ENCODE measurements around the gene PIK3R6.

PIK3R6 gene

GRCh38 chr17:8758137-8758596 lies 109.3 kb downstream of the PIK3R6 start, which contains the start of gene SPDYE4:
TSS of gene SPDYE4 (minus strand) at chr17:8758546. CDS start at chr17:8758382, 164 bp downstream.
- Histone ChIP-seq H3K9me2 (ENCODE audit: low read depth, low read length) (no peaks in the 10 kb centered on the region), H3K36me3 (ENCODE audit: insufficient read depth, low read length) (no peaks in the 10 kb centered on the region), H3K4me3 (ENCODE audit: low read depth, low read length, poor library complexity, severe bottlenecking) (no peak within 1 kb of the TSS), H3K4me2 (ENCODE audit: low read length) (no peak within 1 kb of the TSS), H3K9me3 (ENCODE audit: low read length) (no peaks in the 10 kb centered on the region), H3K9ac (ENCODE audit: low read length) (no peak within 1 kb of the TSS), H4K20me1 (ENCODE audit: insufficient read depth, low read length) (no peaks in the 10 kb centered on the region), H2AFZ (ENCODE audit: low read length) (no peak within 1 kb of the TSS), H3K27me3 (ENCODE audit: insufficient read depth, low read length) (no peaks in the 10 kb centered on the region; the same call in 1 of the 2 replicates), H3F3A (ENCODE audit: insufficient read depth, low read length) (no peaks in the 10 kb centered on the region), H3K27ac (ENCODE audit: low read depth, low read length, poor library complexity, severe bottlenecking) (no peak within 1 kb of the TSS), H3K79me2 (ENCODE audit: insufficient read depth, low read length) (no peaks in the 10 kb centered on the region), H3K4me1 (ENCODE audit: insufficient read depth, low read length, severe bottlenecking) (no peaks in the 10 kb centered on the region)
- TF ChIP-seq CTCF (IDR thresholded peaks at IDR 0.05; ENCODE audit: low read length) (no peak), EZH2 (IDR thresholded peaks at IDR 0.05; ENCODE audit: borderline replicate concordance, low read length) (no peak)

- Histone ChIP-seq H3K4me1 (ENCODE audit: insufficient read depth, low read length, severe bottlenecking) (no peaks in the 10 kb centered on the region), H3K79me2 (ENCODE audit: insufficient read depth, low read length) (no peaks in the 10 kb centered on the region), H3F3A (ENCODE audit: insufficient read depth, low read length) (no peaks in the 10 kb centered on the region), H3K9me2 (ENCODE audit: low read depth, low read length) (no peaks in the 10 kb centered on the region), H3K36me3 (ENCODE audit: insufficient read depth, low read length) (no peaks in the 10 kb centered on the region), H3K4me3 (ENCODE audit: low read depth, low read length, poor library complexity, severe bottlenecking) (no peak overlapping the region), H3K27me3 (ENCODE audit: insufficient read depth, low read length) (no peaks in the 10 kb centered on the region; the same call in 1 of the 2 replicates), H3K27ac (ENCODE audit: low read depth, low read length, poor library complexity, severe bottlenecking) (no peak overlapping the region), H4K20me1 (ENCODE audit: insufficient read depth, low read length) (no peaks in the 10 kb centered on the region), H3K4me2 (ENCODE audit: low read length) (no peak overlapping the region), H3K9ac (ENCODE audit: low read length) (no peak overlapping the region), H2AFZ (ENCODE audit: low read length) (no peak overlapping the region), H3K9me3 (ENCODE audit: low read length) (no peaks in the 10 kb centered on the region)
- TF ChIP-seq EZH2 (IDR thresholded peaks at IDR 0.05; ENCODE audit: borderline replicate concordance, low read length) (no peak), CTCF (IDR thresholded peaks at IDR 0.05; ENCODE audit: low read length) (no peak)
These were observed 110.3 kb downstream of the PIK3R6 start for GRCh38 chr17:8757189-8757588.

GRCh38 chr17:8755590-8756255 lies 111.8 kb downstream of the PIK3R6 start:
- Histone ChIP-seq H2AFZ (ENCODE audit: low read length) (no peak overlapping the region), H3K4me1 (ENCODE audit: insufficient read depth, low read length, severe bottlenecking) (no peaks in the 10 kb centered on the region), H4K20me1 (ENCODE audit: insufficient read depth, low read length) (no peaks in the 10 kb centered on the region), H3K9ac (ENCODE audit: low read length) (no peak overlapping the region), H3K4me3 (ENCODE audit: low read depth, low read length, poor library complexity, severe bottlenecking) (no peak overlapping the region), H3K9me3 (ENCODE audit: low read length) (no peaks in the 10 kb centered on the region), H3K27ac (ENCODE audit: low read depth, low read length, poor library complexity, severe bottlenecking) (no peak overlapping the region), H3K9me2 (ENCODE audit: low read depth, low read length) (no peaks in the 10 kb centered on the region), H3K79me2 (ENCODE audit: insufficient read depth, low read length) (no peaks in the 10 kb centered on the region), H3K4me2 (ENCODE audit: low read length) (no peak overlapping the region), H3K36me3 (ENCODE audit: insufficient read depth, low read length) (no peaks in the 10 kb centered on the region), H3K27me3 (ENCODE audit: insufficient read depth, low read length) (no peaks in the 10 kb centered on the region; the same call in 1 of the 2 replicates), H3F3A (ENCODE audit: insufficient read depth, low read length) (no peaks in the 10 kb centered on the region)
- TF ChIP-seq EZH2 (IDR thresholded peaks at IDR 0.05; ENCODE audit: borderline replicate concordance, low read length) (no peak), CTCF (IDR thresholded peaks at IDR 0.05; ENCODE audit: low read length) (no peak)

Data from OCI-LY1 (cell line).